ENCODE measurements around the gene ZMAT5. TPM values are rescaled to one million over a fixed set of nuclear protein-coding genes. Genes with fewer than 3 reads are reported as not detected.

Gene ZMAT5
- total RNA-seq, 1 experiment from 2014 or later: 16.0 TPM

- ChIA-PET CTCF (interaction anchor here (0.6 to 1.2 kb wide), 2 partner anchors 362 to 553 kb away, joined by 3 to 6 read pairs; no protein-coding TSS in a partner anchor), POLR2A (no interaction called here), RAD21 (ENCODE audit: low non-redundant PET in 1 of 2, low total read pairs in 2 of 2, uncharacterized antibody in 2 of 2, unreplicated experiment in 2 of 2) (no interaction called here)
- TF ChIP-seq ELF1 (IDR thresholded peaks at IDR 0.05; ENCODE audit: borderline replicate concordance, low read depth): no peak
- no peak for TF ChIP-seq CBX3 (IDR thresholded peaks at IDR 0.05; ENCODE audit: low read depth)
- TF ChIP-seq RAD21 (IDR thresholded peaks at IDR 0.05; ENCODE audit: low read depth): no peak
- TF ChIP-seq, protein P1, sequence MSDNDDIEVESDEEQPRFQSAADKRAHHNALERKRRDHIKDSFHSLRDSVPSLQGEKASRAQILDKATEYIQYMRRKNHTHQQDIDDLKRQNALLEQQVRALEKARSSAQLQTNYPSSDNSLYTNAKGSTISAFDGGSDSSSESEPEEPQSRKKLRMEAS (IDR thresholded peaks at IDR 0.05): no peak
- no peak for TF ChIP-seq ZFX (IDR thresholded peaks at IDR 0.05)
- no peak for TF ChIP-seq EZH2phosphoT487 (IDR thresholded peaks at IDR 0.05; ENCODE audit: borderline replicate concordance)
- TF ChIP-seq JUND (IDR thresholded peaks at IDR 0.05): no peak
- TF ChIP-seq EZH2 (IDR thresholded peaks at IDR 0.05): no peak
- TF ChIP-seq REST (IDR thresholded peaks at IDR 0.05; ENCODE audit: low read depth): no peak
- TF ChIP-seq FOSL1 (IDR thresholded peaks at IDR 0.05; ENCODE audit: low read depth): no peak
- TF ChIP-seq CEBPB (IDR thresholded peaks at IDR 0.05; ENCODE audit: low read depth): no peak
- TF ChIP-seq YY1 (IDR thresholded peaks at IDR 0.05; ENCODE audit: extremely low read depth, insufficient replicate concordance, low read depth, low read length): no peak
- no peak for TF ChIP-seq POLR2AphosphoS5 (IDR thresholded peaks at IDR 0.05; ENCODE audit: low read depth, low read length)
- TF ChIP-seq SP1 (IDR thresholded peaks at IDR 0.05; ENCODE audit: low read depth): no peak
- no peak overlapping the region for H3K9ac ChIP-seq (ENCODE audit: low read length)
- H2AFZ ChIP-seq (ENCODE audit: low read depth, low read length, poor library complexity, severe bottlenecking): no peak overlapping the region
- H3K9me3 ChIP-seq (ENCODE audit: control insufficient read depth in 1 of 2, insufficient read depth in 1 of 2, low read depth in 1 of 2, low read length in 2 of 2): no peaks in the 10 kb centered on the region
- H3K79me2 ChIP-seq (ENCODE audit: insufficient read depth, low read length): no peaks in the 10 kb centered on the region
- peak overlapping the region; percentile 25; the same call in 1 of the 2 replicates for H3K4me2 ChIP-seq (ENCODE audit: low read length)
- H3K4me3 ChIP-seq (replicated peaks in 1 of 2; ENCODE audit: low read depth in 1 of 2, low read length in 2 of 2): no peak overlapping the region
- no peaks in the 10 kb centered on the region for H3K36me3 ChIP-seq (ENCODE audit: control insufficient read depth in 1 of 2, insufficient read depth in 2 of 2, low read length in 2 of 2)
- ATAC-seq: peak; percentile 42
- H3K9me2 ChIP-seq (ENCODE audit: insufficient read depth): no peaks in the 10 kb centered on the region
- BruUV-seq (replicated peaks): no TSS peak
- H3K27me3 ChIP-seq (ENCODE audit: insufficient read depth, low read length): no peaks in the 10 kb centered on the region
- H3K4me1 ChIP-seq (ENCODE audit: control insufficient read depth in 1 of 2, insufficient read depth in 2 of 2, low read length in 2 of 2): peaks cover 0 to 11% of the 10 kb centered on the region in 2 experiments; a peak in 2 of 4 replicates
- no peaks in the 10 kb centered on the region for H4K20me1 ChIP-seq (ENCODE audit: insufficient read depth)
- no peak for DNase-seq (ENCODE audit: low read depth, low spot score)
- no peak overlapping the region for H3K27ac ChIP-seq (ENCODE audit: low read depth, low read length)
- intact Hi-C loops (cut with micrococcal nuclease): no loop called here
Measured at GRCh38 chr22:29726512-29727130, 40.2 kb downstream of the ZMAT5 start.
